ENCODE measurements around the gene CAMKK1. TPM values are rescaled to one million over a fixed set of nuclear protein-coding genes. Genes with fewer than 3 reads are reported as not detected.

CAMKK1 gene
- total and polyA plus RNA-seq, 2 experiments from 2014 or later: 4.3 to 7.1 TPM

DNA sequence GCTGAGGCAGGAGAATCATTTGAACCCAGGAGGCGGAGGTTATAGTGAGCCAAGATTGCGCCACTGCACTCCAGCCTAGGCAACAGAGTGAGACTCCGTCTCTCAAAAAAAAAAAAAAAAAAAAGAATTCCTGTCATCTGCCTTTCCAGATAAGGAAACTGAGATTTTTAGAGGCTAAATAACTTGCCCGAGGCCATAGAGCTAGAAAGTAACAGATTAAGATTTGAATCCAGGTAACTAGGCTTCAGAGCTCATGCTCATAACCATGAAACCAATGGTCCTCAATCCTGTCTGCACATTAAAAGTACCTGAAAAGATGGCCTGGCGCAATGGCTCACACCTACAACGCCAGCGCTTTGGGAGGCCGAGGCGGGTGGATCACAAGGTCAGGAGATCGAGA, 56.3 kb downstream of the CAMKK1 start:
- no peak overlapping the region for H3K27ac ChIP-seq (ENCODE audit: low read depth)
- Mint-ChIP-seq H3K36me3 (ENCODE audit: low read depth) (peaks cover 63% of the 10 kb centered on the region), H3K4me1 (no peaks in the 10 kb centered on the region), H3K27me3 (ENCODE audit: insufficient read depth, low read depth, poor library complexity) (peaks cover 1% of the 10 kb centered on the region), H3K4me3 (no peak overlapping the region), H3K27ac (no peak overlapping the region), H3K9me3 (no peaks in the 10 kb centered on the region)
- no peaks in the 10 kb centered on the region for H3K27me3 ChIP-seq (ENCODE audit: insufficient read depth)
- H3K4me2 ChIP-seq: no peak overlapping the region
- H3K4me1 ChIP-seq (ENCODE audit: insufficient read depth): no peaks in the 10 kb centered on the region
- DNase-seq (ENCODE audit: low spot score) (no peak), ATAC-seq (no peak)
- no peaks in the 10 kb centered on the region for H3F3A ChIP-seq (replicated peaks; ENCODE audit: low read depth)
- H3K4me3 ChIP-seq: no peak overlapping the region
- H4K20me1 ChIP-seq (replicated peaks; ENCODE audit: insufficient read depth): peaks cover 48% of the 10 kb centered on the region
- H3K36me3 ChIP-seq (ENCODE audit: insufficient read depth): peaks cover 28% of the 10 kb centered on the region
- TF ChIP-seq STAT1 (IDR thresholded peaks at IDR 0.05; ENCODE audit: unreplicated experiment) (no peak), CREB1 (CRISPR knock-in tag; IDR thresholded peaks at IDR 0.05; ENCODE audit: low read depth) (no peak), ZNF331 (CRISPR knock-in tag; IDR thresholded peaks at IDR 0.05; ENCODE audit: low read depth) (no peak), JUNB (IDR thresholded peaks at IDR 0.05; ENCODE audit: unreplicated experiment) (no peak), EZH2 (IDR thresholded peaks at IDR 0.05; ENCODE audit: low read depth, unreplicated experiment) (no peak), NANOG (IDR thresholded peaks at IDR 0.05; ENCODE audit: borderline replicate concordance) (no peak), POLR2AphosphoS5 (IDR thresholded peaks at IDR 0.05; ENCODE audit: low read depth) (no peak), EZH2phosphoT487 (IDR thresholded peaks at IDR 0.05; ENCODE audit: unreplicated experiment) (no peak), ZNF114 (CRISPR knock-in tag; IDR thresholded peaks at IDR 0.05) (no peak)
- TF ChIP-seq, protein P1, sequence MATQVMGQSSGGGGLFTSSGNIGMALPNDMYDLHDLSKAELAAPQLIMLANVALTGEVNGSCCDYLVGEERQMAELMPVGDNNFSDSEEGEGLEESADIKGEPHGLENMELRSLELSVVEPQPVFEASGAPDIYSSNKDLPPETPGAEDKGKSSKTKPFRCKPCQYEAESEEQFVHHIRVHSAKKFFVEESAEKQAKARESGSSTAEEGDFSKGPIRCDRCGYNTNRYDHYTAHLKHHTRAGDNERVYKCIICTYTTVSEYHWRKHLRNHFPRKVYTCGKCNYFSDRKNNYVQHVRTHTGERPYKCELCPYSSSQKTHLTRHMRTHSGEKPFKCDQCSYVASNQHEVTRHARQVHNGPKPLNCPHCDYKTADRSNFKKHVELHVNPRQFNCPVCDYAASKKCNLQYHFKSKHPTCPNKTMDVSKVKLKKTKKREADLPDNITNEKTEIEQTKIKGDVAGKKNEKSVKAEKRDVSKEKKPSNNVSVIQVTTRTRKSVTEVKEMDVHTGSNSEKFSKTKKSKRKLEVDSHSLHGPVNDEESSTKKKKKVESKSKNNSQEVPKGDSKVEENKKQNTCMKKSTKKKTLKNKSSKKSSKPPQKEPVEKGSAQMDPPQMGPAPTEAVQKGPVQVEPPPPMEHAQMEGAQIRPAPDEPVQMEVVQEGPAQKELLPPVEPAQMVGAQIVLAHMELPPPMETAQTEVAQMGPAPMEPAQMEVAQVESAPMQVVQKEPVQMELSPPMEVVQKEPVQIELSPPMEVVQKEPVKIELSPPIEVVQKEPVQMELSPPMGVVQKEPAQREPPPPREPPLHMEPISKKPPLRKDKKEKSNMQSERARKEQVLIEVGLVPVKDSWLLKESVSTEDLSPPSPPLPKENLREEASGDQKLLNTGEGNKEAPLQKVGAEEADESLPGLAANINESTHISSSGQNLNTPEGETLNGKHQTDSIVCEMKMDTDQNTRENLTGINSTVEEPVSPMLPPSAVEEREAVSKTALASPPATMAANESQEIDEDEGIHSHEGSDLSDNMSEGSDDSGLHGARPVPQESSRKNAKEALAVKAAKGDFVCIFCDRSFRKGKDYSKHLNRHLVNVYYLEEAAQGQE (IDR thresholded peaks at IDR 0.05; ENCODE audit: unreplicated experiment): no peak
- TF ChIP-seq, protein P2, sequence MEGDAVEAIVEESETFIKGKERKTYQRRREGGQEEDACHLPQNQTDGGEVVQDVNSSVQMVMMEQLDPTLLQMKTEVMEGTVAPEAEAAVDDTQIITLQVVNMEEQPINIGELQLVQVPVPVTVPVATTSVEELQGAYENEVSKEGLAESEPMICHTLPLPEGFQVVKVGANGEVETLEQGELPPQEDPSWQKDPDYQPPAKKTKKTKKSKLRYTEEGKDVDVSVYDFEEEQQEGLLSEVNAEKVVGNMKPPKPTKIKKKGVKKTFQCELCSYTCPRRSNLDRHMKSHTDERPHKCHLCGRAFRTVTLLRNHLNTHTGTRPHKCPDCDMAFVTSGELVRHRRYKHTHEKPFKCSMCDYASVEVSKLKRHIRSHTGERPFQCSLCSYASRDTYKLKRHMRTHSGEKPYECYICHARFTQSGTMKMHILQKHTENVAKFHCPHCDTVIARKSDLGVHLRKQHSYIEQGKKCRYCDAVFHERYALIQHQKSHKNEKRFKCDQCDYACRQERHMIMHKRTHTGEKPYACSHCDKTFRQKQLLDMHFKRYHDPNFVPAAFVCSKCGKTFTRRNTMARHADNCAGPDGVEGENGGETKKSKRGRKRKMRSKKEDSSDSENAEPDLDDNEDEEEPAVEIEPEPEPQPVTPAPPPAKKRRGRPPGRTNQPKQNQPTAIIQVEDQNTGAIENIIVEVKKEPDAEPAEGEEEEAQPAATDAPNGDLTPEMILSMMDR (conservative IDR thresholded peaks at IDR 0.05; ENCODE audit: low read depth in 2 of 2): no peak
- TF ChIP-seq, protein P3, sequence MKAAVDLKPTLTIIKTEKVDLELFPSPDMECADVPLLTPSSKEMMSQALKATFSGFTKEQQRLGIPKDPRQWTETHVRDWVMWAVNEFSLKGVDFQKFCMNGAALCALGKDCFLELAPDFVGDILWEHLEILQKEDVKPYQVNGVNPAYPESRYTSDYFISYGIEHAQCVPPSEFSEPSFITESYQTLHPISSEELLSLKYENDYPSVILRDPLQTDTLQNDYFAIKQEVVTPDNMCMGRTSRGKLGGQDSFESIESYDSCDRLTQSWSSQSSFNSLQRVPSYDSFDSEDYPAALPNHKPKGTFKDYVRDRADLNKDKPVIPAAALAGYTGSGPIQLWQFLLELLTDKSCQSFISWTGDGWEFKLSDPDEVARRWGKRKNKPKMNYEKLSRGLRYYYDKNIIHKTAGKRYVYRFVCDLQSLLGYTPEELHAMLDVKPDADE (IDR thresholded peaks at IDR 0.05): no peak
- TF ChIP-seq, protein P4, sequence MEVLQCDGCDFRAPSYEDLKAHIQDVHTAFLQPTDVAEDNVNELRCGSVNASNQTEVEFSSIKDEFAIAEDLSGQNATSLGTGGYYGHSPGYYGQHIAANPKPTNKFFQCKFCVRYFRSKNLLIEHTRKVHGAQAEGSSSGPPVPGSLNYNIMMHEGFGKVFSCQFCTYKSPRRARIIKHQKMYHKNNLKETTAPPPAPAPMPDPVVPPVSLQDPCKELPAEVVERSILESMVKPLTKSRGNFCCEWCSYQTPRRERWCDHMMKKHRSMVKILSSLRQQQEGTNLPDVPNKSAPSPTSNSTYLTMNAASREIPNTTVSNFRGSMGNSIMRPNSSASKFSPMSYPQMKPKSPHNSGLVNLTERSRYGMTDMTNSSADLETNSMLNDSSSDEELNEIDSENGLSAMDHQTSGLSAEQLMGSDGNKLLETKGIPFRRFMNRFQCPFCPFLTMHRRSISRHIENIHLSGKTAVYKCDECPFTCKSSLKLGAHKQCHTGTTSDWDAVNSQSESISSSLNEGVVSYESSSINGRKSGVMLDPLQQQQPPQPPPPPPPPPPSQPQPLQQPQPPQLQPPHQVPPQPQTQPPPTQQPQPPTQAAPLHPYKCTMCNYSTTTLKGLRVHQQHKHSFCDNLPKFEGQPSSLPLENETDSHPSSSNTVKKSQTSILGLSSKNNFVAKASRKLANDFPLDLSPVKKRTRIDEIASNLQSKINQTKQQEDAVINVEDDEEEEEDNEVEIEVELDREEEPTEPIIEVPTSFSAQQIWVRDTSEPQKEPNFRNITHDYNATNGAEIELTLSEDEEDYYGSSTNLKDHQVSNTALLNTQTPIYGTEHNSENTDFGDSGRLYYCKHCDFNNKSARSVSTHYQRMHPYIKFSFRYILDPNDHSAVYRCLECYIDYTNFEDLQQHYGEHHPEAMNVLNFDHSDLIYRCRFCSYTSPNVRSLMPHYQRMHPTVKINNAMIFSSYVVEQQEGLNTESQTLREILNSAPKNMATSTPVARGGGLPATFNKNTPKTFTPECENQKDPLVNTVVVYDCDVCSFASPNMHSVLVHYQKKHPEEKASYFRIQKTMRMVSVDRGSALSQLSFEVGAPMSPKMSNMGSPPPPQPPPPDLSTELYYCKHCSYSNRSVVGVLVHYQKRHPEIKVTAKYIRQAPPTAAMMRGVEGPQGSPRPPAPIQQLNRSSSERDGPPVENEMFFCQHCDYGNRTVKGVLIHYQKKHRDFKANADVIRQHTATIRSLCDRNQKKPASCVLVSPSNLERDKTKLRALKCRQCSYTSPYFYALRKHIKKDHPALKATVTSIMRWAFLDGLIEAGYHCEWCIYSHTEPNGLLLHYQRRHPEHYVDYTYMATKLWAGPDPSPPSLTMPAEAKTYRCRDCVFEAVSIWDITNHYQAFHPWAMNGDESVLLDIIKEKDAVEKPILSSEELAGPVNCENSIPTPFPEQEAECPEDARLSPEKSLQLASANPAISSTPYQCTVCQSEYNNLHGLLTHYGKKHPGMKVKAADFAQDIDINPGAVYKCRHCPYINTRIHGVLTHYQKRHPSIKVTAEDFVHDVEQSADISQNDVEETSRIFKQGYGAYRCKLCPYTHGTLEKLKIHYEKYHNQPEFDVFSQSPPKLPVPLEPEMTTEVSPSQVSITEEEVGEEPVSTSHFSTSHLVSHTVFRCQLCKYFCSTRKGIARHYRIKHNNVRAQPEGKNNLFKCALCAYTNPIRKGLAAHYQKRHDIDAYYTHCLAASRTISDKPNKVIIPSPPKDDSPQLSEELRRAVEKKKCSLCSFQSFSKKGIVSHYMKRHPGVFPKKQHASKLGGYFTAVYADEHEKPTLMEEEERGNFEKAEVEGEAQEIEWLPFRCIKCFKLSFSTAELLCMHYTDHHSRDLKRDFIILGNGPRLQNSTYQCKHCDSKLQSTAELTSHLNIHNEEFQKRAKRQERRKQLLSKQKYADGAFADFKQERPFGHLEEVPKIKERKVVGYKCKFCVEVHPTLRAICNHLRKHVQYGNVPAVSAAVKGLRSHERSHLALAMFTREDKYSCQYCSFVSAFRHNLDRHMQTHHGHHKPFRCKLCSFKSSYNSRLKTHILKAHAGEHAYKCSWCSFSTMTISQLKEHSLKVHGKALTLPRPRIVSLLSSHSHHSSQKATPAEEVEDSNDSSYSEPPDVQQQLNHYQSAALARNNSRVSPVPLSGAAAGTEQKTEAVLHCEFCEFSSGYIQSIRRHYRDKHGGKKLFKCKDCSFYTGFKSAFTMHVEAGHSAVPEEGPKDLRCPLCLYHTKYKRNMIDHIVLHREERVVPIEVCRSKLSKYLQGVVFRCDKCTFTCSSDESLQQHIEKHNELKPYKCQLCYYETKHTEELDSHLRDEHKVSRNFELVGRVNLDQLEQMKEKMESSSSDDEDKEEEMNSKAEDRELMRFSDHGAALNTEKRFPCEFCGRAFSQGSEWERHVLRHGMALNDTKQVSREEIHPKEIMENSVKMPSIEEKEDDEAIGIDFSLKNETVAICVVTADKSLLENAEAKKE (CRISPR knock-in tag; IDR thresholded peaks at IDR 0.05): no peak
- no peak overlapping the region for H2AFZ ChIP-seq
- H3K9me2 ChIP-seq (ENCODE audit: insufficient read depth): no peaks in the 10 kb centered on the region
- H3K79me2 ChIP-seq (replicated peaks; ENCODE audit: insufficient read depth): peaks cover 94% of the 10 kb centered on the region

All from GM23338 (cell line).